ENCODE measurements around the gene TSPAN1. TPM values are rescaled to one million over a fixed set of nuclear protein-coding genes. Genes with fewer than 3 reads are reported as not detected.

The TSPAN1 gene
- not detected in 2 replicates for total RNA-seq

GRCh38 chr1:46174448-46175231 is at the start of gene TSPAN1:
Gene TSPAN1, plus strand, starts transcription at chr1:46175087. Its CDS starts 6,021 bp downstream, at chr1:46181108.

GRCh38 chr1:46132529-46133180 is 42.2 kb upstream of the TSPAN1 start, which contains the start of gene PIK3R3:
Gene PIK3R3, minus strand, starts transcription at chr1:46132629. Its CDS starts 677 bp downstream, at chr1:46131952.

GRCh38 chr1:46176211-46176865 is 1.5 kb downstream of the TSPAN1 start, which contains the start of gene P3R3URF:
Gene P3R3URF, minus strand, starts transcription at chr1:46176488. Its CDS starts 17 bp downstream, at chr1:46176471.

GRCh38 chr1:46197964-46198811 is 23.3 kb downstream of the TSPAN1 start, which contains the start of gene POMGNT1:
Gene POMGNT1, minus strand, starts transcription at chr1:46198434. Its CDS starts 613 bp downstream, at chr1:46197821.

Other genes starting within 250 kb of the TSPAN1 start
- 2.1 and 4.7 TPM in 2 replicates for gene PIK3R3, start 42.5 kb upstream of the TSPAN1 start, total RNA-seq
- gene P3R3URF, start 1.4 kb downstream of the TSPAN1 start, total RNA-seq, result not detected in 2 replicates
- 25.2 and 27.4 TPM in 2 replicates for gene POMGNT1, start 23.3 kb downstream of the TSPAN1 start, total RNA-seq
- 4.3 and 4.4 TPM in 2 replicates for gene LURAP1, start 28.2 kb downstream of the TSPAN1 start, total RNA-seq
- 0.86 and 0.95 TPM in 2 replicates for gene RAD54L, start 72.7 kb downstream of the TSPAN1 start, total RNA-seq
- gene LRRC41, start 128.5 kb downstream of the TSPAN1 start, total RNA-seq, result 49.2 and 67.5 TPM in 2 replicates
- gene UQCRH, start 128.6 kb downstream of the TSPAN1 start, total RNA-seq, result 951 and 1,064 TPM in 2 replicates
- 9.8 and 11.4 TPM in 2 replicates for gene NSUN4, start 165.7 kb downstream of the TSPAN1 start, total RNA-seq
- gene FAAH, start 219.2 kb downstream of the TSPAN1 start, total RNA-seq, result 1.4 and 2.0 TPM in 2 replicates

Measured in bronchial smooth muscle cell (primary cell).